K562 (cell line): ENCODE measurements around the gene CACNB2. TPM values are rescaled to one million over a fixed set of nuclear protein-coding genes. Genes with fewer than 3 reads are reported as not detected.

ENCODE experiments used
- ATAC-seq: fragments of 200-7000 bp; cut with Tn5 transposase; 3 replicates; pipeline ENCODE4 v1.9.1; 2020; ENCODE audit warnings: moderate library complexity
- BruUV-seq: library from RNA; stranded (reverse); fragments of 400-500 nt; replicated peaks from 2 replicates; lab custom pipeline; 2021; lab: Mats Ljungman, UMichigan
- CTCF ChIA-PET: fragments of 300-600 bp; formaldehyde crosslinking; extraction: SDS; loops from one replicate; lab custom pipeline; 2021; ENCODE audit warnings: low intra/inter-chr PET ratio; lab: Yijun Ruan, JAX
- POLR2A ChIA-PET: fragments of 300-600, 350-650 bp; sonication (Branson Sonifier 250); formaldehyde crosslinking; extraction: SDS; loops from one replicate; lab custom pipeline; 2021; ENCODE audit warnings: antibody characterized with exemption, inconsistent platforms; lab: Yijun Ruan, JAX
- DNase-seq, 4 experiments: peaks; one replicate each; pipeline versions ENCODE4 v3.0.0 to v3.0.0-alpha.2; 2011 to 2018; ENCODE audit warnings: low spot score in 3 of 4, mixed read lengths in 3 of 4; ENCODE audit errors: extremely low read depth in 1 of 4
- FAIRE-seq: peaks from 2 replicates; lab custom pipeline; 2011; peaks lifted over from hg19 to GRCh38; lab: Jason Lieb, UNC
- H2AFZ ChIP-seq: 2 replicates; pipeline ENCODE4 v1.6.0; 2011; ENCODE audit warnings: low read depth, low read length, control low read depth, inconsistent platforms
- H3K27ac ChIP-seq: fragments of 200-600 bp; 3 replicates; pipeline ENCODE4 v1.8.0; 2011; ENCODE audit warnings: low read depth, mild to moderate bottlenecking, control low read depth, inconsistent platforms, low read length, moderate library complexity, mixed read lengths; ENCODE audit errors: extremely low read depth
- H3K27me3 ChIP-seq, 2 experiments: fragments of 300-600 bp in 1 of 2; 2 replicates in 1 of 2; 3 replicates in 1 of 2; pipeline versions ENCODE4 v1.6.0 to v1.8.0; 2011; ENCODE audit warnings: inconsistent platforms in 2 of 2, low read length in 2 of 2, mild to moderate bottlenecking in 1 of 2, mixed read lengths in 1 of 2, moderate library complexity in 1 of 2; ENCODE audit not compliant: control insufficient read depth in 2 of 2, insufficient read depth in 2 of 2
- H3K36me3 ChIP-seq: fragments of 300-600 bp; 3 replicates; pipeline ENCODE4 v1.8.0; 2011; ENCODE audit warnings: mild to moderate bottlenecking, low read length, inconsistent platforms; ENCODE audit not compliant: control insufficient read depth, insufficient read depth
- H3K4me1 ChIP-seq, 2 experiments: fragments of 200-600 bp in 1 of 2; replicated peaks in 1 of 2; 2 replicates in 1 of 2; 3 replicates in 1 of 2; pipeline versions ENCODE4 v1.5.1 to v1.8.0; 2011; ENCODE audit warnings: inconsistent platforms in 2 of 2, low read length in 2 of 2, mild to moderate bottlenecking in 1 of 2, mixed read lengths in 1 of 2, moderate library complexity in 1 of 2; ENCODE audit not compliant: control insufficient read depth in 2 of 2, insufficient read depth in 2 of 2
- H3K4me2 ChIP-seq: 2 replicates; pipeline ENCODE4 v1.6.1; 2011; ENCODE audit warnings: low read length, control low read depth, inconsistent platforms, mixed read lengths; ENCODE audit not compliant: insufficient read depth
- H3K4me3 ChIP-seq: fragments of 200-600 bp; sonication (generic), shearing (Covaris generic); 2 replicates; pipeline ENCODE4 v1.5.1; 2016; ENCODE audit warnings: control low read depth, inconsistent platforms
- H3K79me2 ChIP-seq: fragments of 200-600 bp; 3 replicates; pipeline ENCODE4 v1.8.0; 2011; ENCODE audit warnings: low read length, inconsistent platforms; ENCODE audit not compliant: control insufficient read depth, insufficient read depth
- H3K9ac ChIP-seq, 2 experiments: 2 replicates each; pipeline versions ENCODE4 v1.6.0 to v1.6.1; 2011; ENCODE audit warnings: low read depth in 2 of 2, low read length in 2 of 2, control low read depth in 1 of 2, inconsistent platforms in 1 of 2, mild to moderate bottlenecking in 1 of 2, mixed read lengths in 1 of 2; ENCODE audit not compliant: insufficient read depth in 1 of 2
- H3K9me1 ChIP-seq: one replicate; pipeline ENCODE4 v1.6.0; 2011; ENCODE audit warnings: inconsistent platforms, mild to moderate bottlenecking, low read length, moderate library complexity; ENCODE audit not compliant: control insufficient read depth, insufficient read depth
- H3K9me3 ChIP-seq: replicated peaks from 2 replicates; pipeline ENCODE4 v1.5.1; 2011; ENCODE audit warnings: low read depth, low read length, inconsistent platforms; ENCODE audit not compliant: control insufficient read depth, insufficient read depth
- H4K20me1 ChIP-seq: replicated peaks from 2 replicates; pipeline ENCODE4 v1.6.1; 2011; ENCODE audit warnings: low read length, inconsistent platforms, mixed read lengths; ENCODE audit not compliant: control insufficient read depth, insufficient read depth
- MBD1 ChIP-seq: fragments of 250-450 bp; sonication (Bioruptor Pico); IDR thresholded peaks from 2 replicates; pipeline ENCODE4 v1.8.0; 2022; ENCODE audit warnings: inconsistent platforms
- NR2F6 ChIP-seq: fragments of 450-650 bp; formaldehyde crosslinking; IDR thresholded peaks from 2 replicates; pipeline ENCODE4 v1.4.0; 2020; ENCODE audit warnings: mild to moderate bottlenecking
- WGBS: fragments of 100-300 bp; shearing (Covaris generic); methylation state at CpG from one replicate; pipeline ENCODE4 v1.1.6; 2016; ENCODE audit warnings: low coverage, mixed read lengths; ENCODE audit not compliant: insufficient coverage; ENCODE audit errors: missing lambda C conversion rate; 5-methylcytosine and 5-hydroxymethylcytosine counted together
- in situ Hi-C: fragments of 300-500 bp; cut with MboI; formaldehyde crosslinking; loops from 4 replicates; pipeline ENCODE4 v1.15.0; 2018; ENCODE audit warnings: inconsistent platforms, mixed read lengths
- intact Hi-C: fragments of 100-400 bp; cut with micrococcal nuclease; formaldehyde crosslinking; loops from 2 replicates; pipeline ENCODE4 v1.14.2; 2022
- polyA plus RNA-seq, 8 experiments: library from polyadenylated mRNA; depleted of rRNA in 4 of 8; stranded (reverse) in 5 of 8; unstranded in 3 of 8; fragments of >200 nt; fragmentation: Nextera tagmentation in 2 of 8; fragmentation: Illumina TruSeq in 1 of 8; extraction: Ambion mirVana in 2 of 8; extraction: Trizol in 1 of 8; gene quantifications; 2 replicates each; pipeline versions ENCODE4 v1.2.1 to v1.2.3, GENCODE V29; 2011 to 2014; ENCODE audit warnings: inconsistent platforms in 1 of 8, missing spikeins in 1 of 8
- total RNA-seq, 7 experiments: library from RNA; depleted of rRNA in 6 of 7; stranded (reverse); fragments of >200 nt in 6 of 7; fragmentation: Illumina TruSeq in 2 of 7; extraction: Trizol in 2 of 7; gene quantifications; 2 replicates each; pipeline versions ENCODE4 v1.2.1 to v1.2.3, GENCODE V29; 2011 to 2021; ENCODE audit warnings: low replicate concordance in 1 of 7
- TF ChIP-seq, protein P1 (sequence below): fragments of 450-650 bp; formaldehyde crosslinking; IDR thresholded peaks from 2 replicates; pipeline ENCODE4 v1.4.0; 2020; ENCODE audit warnings: mild to moderate bottlenecking, mixed read lengths

The CACNB2 gene
- total and polyA plus RNA-seq, 9 of the 15 experiments (the other 6 are each of a cell fraction or from before 2014, with no cell fraction given) = 1.8 to 2.2 TPM; not detected in 7

DNA sequence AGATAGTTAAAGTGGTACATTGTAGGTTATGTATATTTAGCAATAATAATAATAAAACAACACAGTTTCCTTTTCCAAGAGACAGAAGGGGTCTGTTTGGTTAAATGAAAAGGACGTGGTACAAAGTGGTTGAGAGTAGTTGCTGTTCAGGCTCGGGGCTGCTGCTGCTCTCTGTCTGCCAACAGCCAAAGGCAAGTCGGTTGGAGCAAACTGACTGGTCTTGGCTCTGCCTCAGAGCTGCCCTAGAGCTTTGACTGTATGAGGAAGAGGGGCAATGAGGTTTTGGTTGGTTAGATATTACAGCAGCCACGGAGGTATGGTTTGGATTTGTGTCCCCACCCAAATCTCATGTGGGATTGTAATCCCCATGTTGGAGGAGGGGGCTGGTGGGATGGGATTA lies 95.3 kb downstream of the CACNB2 start:
- FAIRE-seq = no peak
- BruUV-seq = no TSS peak
- no peaks in the 10 kb centered on the region for H3K9me1 ChIP-seq
- H3K27me3 ChIP-seq = peaks cover 0 to 4% of the 10 kb centered on the region in 2 experiments; a peak in 1 of 5 replicates
- no peak for TF ChIP-seq MBD1 (CRISPR knock-in tag)
- TF ChIP-seq NR2F6 (CRISPR knock-in tag) = no peak
- TF ChIP-seq, protein P1, sequence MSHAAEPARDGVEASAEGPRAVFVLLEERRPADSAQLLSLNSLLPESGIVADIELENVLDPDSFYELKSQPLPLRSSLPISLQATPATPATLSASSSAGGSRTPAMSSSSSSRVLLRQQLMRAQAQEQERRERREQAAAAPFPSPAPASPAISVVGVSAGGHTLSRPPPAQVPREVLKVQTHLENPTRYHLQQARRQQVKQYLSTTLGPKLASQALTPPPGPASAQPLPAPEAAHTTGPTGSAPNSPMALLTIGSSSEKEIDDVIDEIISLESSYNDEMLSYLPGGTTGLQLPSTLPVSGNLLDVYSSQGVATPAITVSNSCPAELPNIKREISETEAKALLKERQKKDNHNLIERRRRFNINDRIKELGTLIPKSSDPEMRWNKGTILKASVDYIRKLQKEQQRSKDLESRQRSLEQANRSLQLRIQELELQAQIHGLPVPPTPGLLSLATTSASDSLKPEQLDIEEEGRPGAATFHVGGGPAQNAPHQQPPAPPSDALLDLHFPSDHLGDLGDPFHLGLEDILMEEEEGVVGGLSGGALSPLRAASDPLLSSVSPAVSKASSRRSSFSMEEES = no peak
- TF ChIP-seq, all 486 proteins: peak for 0
- Histone ChIP-seq H4K20me1 (no peaks in the 10 kb centered on the region), H3K9ac (no peak overlapping the region), H3K36me3 (no peaks in the 10 kb centered on the region), H3K4me3 (no peak overlapping the region), H3K4me2 (no peak overlapping the region), H2AFZ (no peak overlapping the region), H3K4me1 (no peaks in the 10 kb centered on the region), H3K27ac (no peak overlapping the region), H3K9me3 (no peaks in the 10 kb centered on the region), H3K79me2 (no peaks in the 10 kb centered on the region)
- ChIA-PET POLR2A (no interaction called here), CTCF (no interaction called here)
- 4% methylated on average over 4 of the region's 4 CpGs for WGBS
- intact Hi-C loops = loop anchor here (10.0 kb wide), 1 partner anchor 941 kb away; no protein-coding TSS in a partner anchor
- ATAC-seq (no peak), DNase-seq (no peak)
- in situ Hi-C loops = loop anchor here (25.0 kb wide), 2 partner anchors 948 to 1398 kb away; no protein-coding TSS in a partner anchor
